Nephron progenitor cell (in vitro differentiated cells): ENCODE data around the gene AMPH.
A peak's percentile ranks its signal among the peaks of the same experiment; 100 is the strongest.

ENCODE experiments used
- DNase-seq: peaks from one replicate; pipeline ENCODE4 v3.0.0; 2021
- H3K27ac Mint-ChIP-seq: 2 replicates; pipeline ENCODE4 v1.8.0; 2021; ENCODE audit warnings: mild to moderate bottlenecking, moderate library complexity, mixed read lengths
- H3K27me3 Mint-ChIP-seq: 2 replicates; pipeline ENCODE4 v1.8.0; 2021; ENCODE audit warnings: mild to moderate bottlenecking, low read depth, mixed read lengths; ENCODE audit not compliant: poor library complexity
- H3K36me3 Mint-ChIP-seq: 2 replicates; pipeline ENCODE4 v1.8.0; 2021; ENCODE audit warnings: low read depth, mixed read lengths
- H3K4me1 Mint-ChIP-seq: 2 replicates; pipeline ENCODE4 v1.8.0; 2021; ENCODE audit warnings: mixed read lengths
- H3K4me3 Mint-ChIP-seq: 2 replicates; pipeline ENCODE4 v1.8.0; 2021; ENCODE audit warnings: mild to moderate bottlenecking, moderate library complexity, mixed read lengths
- H3K9me3 Mint-ChIP-seq: 2 replicates; pipeline ENCODE4 v1.8.0; 2021; ENCODE audit warnings: mild to moderate bottlenecking, moderate library complexity, mixed read lengths
- CTCF ChIP-seq: fragments of 200-600 bp; sonication (generic); IDR thresholded peaks from 2 replicates; pipeline ENCODE4 v1.5.0; 2021; ENCODE audit warnings: antibody characterized with exemption

AMPH gene

GRCh38 chr7:38660427-38661099, 29.4 kb upstream of the AMPH start:
- peak; percentile 22 for DNase-seq
- H3K9me3 Mint-ChIP-seq = peaks cover 14% of the 10 kb centered on the region
- H3K4me3 Mint-ChIP-seq = no peak overlapping the region
- peak; percentile 66 for TF ChIP-seq CTCF
- H3K36me3 Mint-ChIP-seq = no peaks in the 10 kb centered on the region
- no peak overlapping the region for H3K27ac Mint-ChIP-seq
- H3K4me1 Mint-ChIP-seq = no peaks in the 10 kb centered on the region
- H3K27me3 Mint-ChIP-seq = peaks cover 17% of the 10 kb centered on the region

GRCh38 chr7:38659931-38660330, 28.8 kb upstream of the AMPH start:
- Mint-ChIP-seq H3K27me3 (peaks cover 17% of the 10 kb centered on the region), H3K36me3 (no peaks in the 10 kb centered on the region), H3K9me3 (peaks cover 14% of the 10 kb centered on the region), H3K27ac (no peak overlapping the region), H3K4me3 (no peak overlapping the region), H3K4me1 (no peaks in the 10 kb centered on the region)
- DNase-seq = no peak
- no peak for TF ChIP-seq CTCF

GRCh38 chr7:38658921-38659320, 27.7 kb upstream of the AMPH start:
- Mint-ChIP-seq H3K9me3 (peaks cover 4% of the 10 kb centered on the region), H3K4me1 (peaks cover 5% of the 10 kb centered on the region), H3K27me3 (peaks cover 14% of the 10 kb centered on the region), H3K27ac (no peak overlapping the region), H3K4me3 (no peak overlapping the region), H3K36me3 (no peaks in the 10 kb centered on the region)
- no peak for DNase-seq
- TF ChIP-seq CTCF = no peak

GRCh38 chr7:38656968-38657367, 25.8 kb upstream of the AMPH start:
- H3K9me3 Mint-ChIP-seq = no peaks in the 10 kb centered on the region
- no peak for TF ChIP-seq CTCF
- DNase-seq = no peak
- no peaks in the 10 kb centered on the region for H3K36me3 Mint-ChIP-seq
- H3K27ac Mint-ChIP-seq = no peak overlapping the region
- peaks cover 14% of the 10 kb centered on the region for H3K27me3 Mint-ChIP-seq
- H3K4me1 Mint-ChIP-seq = peaks cover 5% of the 10 kb centered on the region
- no peak overlapping the region for H3K4me3 Mint-ChIP-seq

- TF ChIP-seq CTCF = no peak
- no peak overlapping the region for H3K4me3 Mint-ChIP-seq
- H3K9me3 Mint-ChIP-seq = no peaks in the 10 kb centered on the region
- no peaks in the 10 kb centered on the region for H3K36me3 Mint-ChIP-seq
- H3K27ac Mint-ChIP-seq = no peak overlapping the region
- DNase-seq = no peak
- H3K4me1 Mint-ChIP-seq = peaks cover 5% of the 10 kb centered on the region
- peaks cover 14% of the 10 kb centered on the region for H3K27me3 Mint-ChIP-seq
Observed at GRCh38 chr7:38655833-38656774, 24.9 kb upstream of the AMPH start.
